ENCODE data around the gene ME3.

- no peak for TF ChIP-seq POLR2A (IDR thresholded peaks at IDR 0.05)
- TF ChIP-seq CTCF (IDR thresholded peaks at IDR 0.05) = no peak
- TF ChIP-seq EP300 (IDR thresholded peaks at IDR 0.05) = no peak
Measured at GRCh38 chr11:86537541-86538222, 134.7 kb downstream of the ME3 start.

Data from gastroesophageal sphincter (tissue), 3 donors.